DMS 273 treated with DMSO at 0.1 percent for 48 hours (cell line): ENCODE data around the gene ANTXR1.

Source experiments
- DNase-seq: peaks from one replicate; lab custom pipeline; 2025; lab: John Stamatoyannopoulos, UW

ANTXR1 gene

GRCh38 chr2:69134306-69134945 is 121.4 kb downstream of the ANTXR1 start:
- DNase-seq = no peak

- DNase-seq = no peak
Measured at GRCh38 chr2:69138247-69138772, 125.3 kb downstream of the ANTXR1 start.

GRCh38 chr2:69138793-69139459 is 125.9 kb downstream of the ANTXR1 start:
- DNase-seq = no peak

GRCh38 chr2:69139778-69140670 is 127.0 kb downstream of the ANTXR1 start:
- DNase-seq = no peak

GRCh38 chr2:69141061-69141460 is 128.1 kb downstream of the ANTXR1 start:
- DNase-seq = no peak

GRCh38 chr2:69143748-69144360 is 130.9 kb downstream of the ANTXR1 start:
- no peak for DNase-seq

GRCh38 chr2:69145204-69145603 is 132.2 kb downstream of the ANTXR1 start:
- no peak for DNase-seq

- DNase-seq = no peak
Measured at GRCh38 chr2:69147841-69148533, 135.0 kb downstream of the ANTXR1 start.

GRCh38 chr2:69149631-69150215 is 136.7 kb downstream of the ANTXR1 start:
- DNase-seq = no peak

GRCh38 chr2:69151931-69152330 is 139.0 kb downstream of the ANTXR1 start:
- no peak for DNase-seq

GRCh38 chr2:69152847-69153583 is 140.0 kb downstream of the ANTXR1 start:
- no peak for DNase-seq

- DNase-seq = no peak
Measured at GRCh38 chr2:69154106-69154505, 141.1 kb downstream of the ANTXR1 start.

- DNase-seq = no peak
Measured at GRCh38 chr2:69156624-69157023, 143.6 kb downstream of the ANTXR1 start.

GRCh38 chr2:69157441-69157840 is 144.5 kb downstream of the ANTXR1 start:
- DNase-seq = no peak

GRCh38 chr2:69159986-69160385 is 147.0 kb downstream of the ANTXR1 start:
- DNase-seq = peak; percentile 10

GRCh38 chr2:69162057-69162456 is 149.1 kb downstream of the ANTXR1 start:
- no peak for DNase-seq

GRCh38 chr2:69163109-69163508 is 150.1 kb downstream of the ANTXR1 start:
- DNase-seq = no peak

GRCh38 chr2:69163556-69163955 is 150.6 kb downstream of the ANTXR1 start:
- no peak for DNase-seq

- DNase-seq = peak; percentile 2
Measured at GRCh38 chr2:69164061-69164778, 151.2 kb downstream of the ANTXR1 start.
